Glomerular endothelial cell (primary cell): ENCODE results near the gene TMEM18. TPM values are rescaled to one million over a fixed set of nuclear protein-coding genes. Genes with fewer than 3 reads are reported as not detected.
"Not testable (repeated sequence)": the region's sequence is repeated elsewhere in the genome, so short reads cannot be mapped to it uniquely, and the experiment has no call there.

ENCODE experiments used
- DNase-seq: peaks from one replicate; pipeline ENCODE4 v3.0.0-alpha.2; 2011; ENCODE audit warnings: low read depth, low spot score; ENCODE audit errors: extremely low read depth
- total RNA-seq: library from RNA; depleted of rRNA; stranded (reverse); fragments of >200 nt; gene quantifications from 2 replicates; pipeline ENCODE4 v1.2.3, GENCODE V29; 2015

TMEM18 gene
- 9.0 and 13.5 TPM in 2 replicates for total RNA-seq

DNA sequence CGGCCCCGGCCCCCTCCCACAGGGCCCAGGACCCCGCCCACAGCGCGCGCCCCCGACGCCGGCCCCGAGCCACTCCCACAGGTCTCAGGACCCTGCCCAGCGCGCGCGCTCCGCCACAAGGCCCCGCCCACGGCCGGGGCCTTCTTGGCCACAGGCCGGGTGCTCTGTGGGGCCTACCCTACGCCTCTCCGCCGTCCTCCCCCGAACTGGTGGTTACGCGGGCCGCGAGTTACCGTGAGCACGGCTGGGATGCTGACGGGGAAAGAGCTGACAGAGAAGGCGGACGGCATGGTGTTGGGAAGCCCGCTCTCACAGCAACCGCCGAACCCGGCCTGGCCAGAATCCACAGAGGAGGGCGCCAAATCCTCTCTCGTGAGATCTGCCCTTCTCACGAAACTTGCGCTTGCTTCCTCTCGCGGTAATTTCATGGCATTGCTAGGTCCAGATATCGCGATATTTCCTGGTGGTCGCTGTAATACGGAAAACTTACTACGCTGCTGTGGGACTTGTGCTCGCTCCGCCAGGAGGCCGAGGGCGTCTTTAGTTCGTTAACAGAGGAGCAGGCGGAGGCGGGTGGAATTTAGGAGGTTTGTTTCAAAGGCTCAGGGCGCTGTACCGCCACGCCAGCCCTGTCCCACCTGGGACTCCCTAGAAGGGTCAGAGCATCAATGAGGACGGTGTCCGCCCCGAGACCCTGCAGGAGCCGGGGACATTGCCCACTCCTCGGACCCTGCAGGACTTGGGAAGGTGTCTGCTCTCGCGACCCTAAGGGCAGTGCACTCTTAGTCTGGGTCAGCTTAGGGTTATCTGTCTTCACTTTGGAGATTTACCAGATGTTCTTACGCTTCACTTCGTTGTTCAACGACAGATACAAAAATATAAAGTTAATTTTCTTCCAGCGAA is at the start of gene TMEM18:
TMEM18 (minus strand) TSS at position 351 of the 903 bp plus-strand sequence; CDS start at position 290, 61 bp downstream.
- DNase-seq = peak; percentile 97

- DNase-seq = no peak
These were observed 49.0 kb upstream of the TMEM18 start for GRCh38 chr2:726169-726568.

- no peak for DNase-seq
These were observed 48.3 kb upstream of the TMEM18 start for GRCh38 chr2:725468-725867.

DNA sequence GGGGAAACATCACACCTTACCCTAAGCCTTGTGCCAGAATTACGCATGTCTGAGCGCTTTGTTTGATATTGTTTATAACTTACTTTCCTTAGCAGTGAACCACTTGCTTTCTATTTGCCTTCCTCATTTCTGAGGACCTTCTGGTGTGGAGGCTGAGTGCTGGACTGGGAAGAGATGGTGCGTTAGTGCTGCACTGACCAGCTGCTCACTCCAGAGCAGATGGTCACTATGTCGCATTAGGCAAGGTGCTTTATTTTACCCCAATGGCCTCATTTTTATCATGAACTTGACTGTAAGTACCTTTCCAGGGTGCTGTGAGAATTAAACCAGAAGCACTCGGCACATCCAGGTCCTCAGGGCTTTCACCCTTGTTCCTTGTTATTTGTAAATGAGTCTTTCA is 46.6 kb upstream of the TMEM18 start:
- DNase-seq = no peak

GRCh38 chr2:720842-721241 is 43.6 kb upstream of the TMEM18 start:
- no peak for DNase-seq

- no peak for DNase-seq
These were observed 42.5 kb upstream of the TMEM18 start for GRCh38 chr2:719734-720133.

DNA sequence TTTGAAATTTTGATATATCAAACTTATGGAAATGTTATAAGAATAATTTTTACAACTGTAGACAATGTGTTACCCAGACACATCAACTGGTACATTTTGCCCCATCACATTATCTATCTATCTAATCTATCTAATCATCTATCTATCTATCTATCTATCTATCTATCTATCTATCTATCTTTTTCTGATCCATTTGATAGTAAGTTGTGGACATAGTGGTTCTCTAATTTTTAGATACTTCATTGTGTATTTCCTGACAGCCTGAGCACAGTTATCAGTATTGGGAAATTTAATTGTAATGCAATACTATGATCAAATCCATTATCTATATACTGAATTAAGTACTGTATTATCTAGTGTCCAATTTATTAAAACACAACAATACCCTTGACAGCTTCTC is 42.0 kb upstream of the TMEM18 start:
- DNase-seq = no peak

GRCh38 chr2:717661-718060 is 40.5 kb upstream of the TMEM18 start:
- no peak for DNase-seq

DNA sequence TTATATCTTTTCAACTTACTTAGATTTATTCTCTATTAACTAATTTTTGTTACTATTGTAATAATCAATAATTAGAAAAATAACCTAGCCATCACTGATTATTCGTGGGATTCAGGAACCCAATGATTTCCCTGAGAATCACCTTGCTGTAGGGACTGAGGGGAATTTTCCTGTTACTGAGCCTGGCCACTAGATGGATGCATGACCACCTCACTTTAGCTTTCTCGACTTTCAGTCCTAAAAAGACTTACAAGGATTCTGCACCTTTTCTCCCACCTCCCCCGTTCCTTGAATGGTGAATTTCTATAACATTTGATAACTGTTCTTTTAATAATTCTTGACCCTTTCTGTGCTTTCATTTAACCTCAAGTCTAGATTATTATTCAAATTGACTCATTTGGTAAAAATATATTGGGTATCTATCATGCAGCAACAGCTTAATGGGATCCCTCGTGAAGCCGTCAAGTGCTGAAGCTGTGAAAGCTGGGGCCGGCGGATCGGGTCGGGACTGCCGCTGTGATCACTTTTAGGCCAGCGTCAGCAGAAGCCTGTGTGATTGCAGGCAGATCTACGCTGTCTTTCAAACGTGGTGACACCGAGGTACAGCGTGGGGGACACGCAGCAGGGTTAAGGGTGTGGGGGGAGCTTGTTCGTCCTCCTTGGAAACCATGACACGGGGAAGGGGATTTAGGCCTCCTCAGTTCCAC is 38.8 kb upstream of the TMEM18 start:
- DNase-seq = no peak

- DNase-seq = no peak
These were observed 37.8 kb upstream of the TMEM18 start for GRCh38 chr2:715038-715437.

DNA sequence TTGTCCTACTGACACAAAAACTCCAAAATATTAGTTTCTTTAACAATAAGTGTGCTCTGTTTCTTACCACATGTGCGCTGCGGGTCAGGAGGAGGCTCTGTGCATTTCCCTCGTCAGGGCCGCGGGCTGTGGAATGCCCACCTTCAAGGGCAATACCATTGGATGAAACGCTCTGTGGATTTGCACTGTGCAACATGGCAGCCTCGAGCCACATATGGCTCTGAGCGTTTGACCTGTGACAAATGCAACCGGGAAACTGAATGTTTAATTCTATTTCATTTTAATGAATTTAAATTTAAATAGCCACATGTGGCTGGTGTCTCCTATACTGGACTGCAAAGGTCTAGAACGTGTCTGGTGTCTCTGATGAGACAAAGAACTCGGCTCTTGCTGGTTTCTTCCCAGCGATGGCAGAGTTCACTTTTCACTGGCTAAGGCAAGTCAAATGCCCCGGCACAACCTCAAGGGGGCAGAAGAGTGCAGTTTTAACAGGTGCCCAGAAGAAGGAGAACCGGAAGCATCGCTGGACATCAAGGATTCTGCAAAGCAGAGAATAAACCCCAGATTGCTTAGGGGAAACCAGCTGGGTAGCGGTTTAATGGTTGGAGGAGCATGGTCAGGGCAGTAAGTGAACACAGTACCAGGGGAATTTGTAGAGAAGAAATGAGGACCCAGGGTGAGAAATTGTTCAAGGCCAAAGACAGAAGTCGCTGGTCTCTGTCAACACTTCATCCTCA is 37.0 kb upstream of the TMEM18 start:
- DNase-seq = no peak

DNA sequence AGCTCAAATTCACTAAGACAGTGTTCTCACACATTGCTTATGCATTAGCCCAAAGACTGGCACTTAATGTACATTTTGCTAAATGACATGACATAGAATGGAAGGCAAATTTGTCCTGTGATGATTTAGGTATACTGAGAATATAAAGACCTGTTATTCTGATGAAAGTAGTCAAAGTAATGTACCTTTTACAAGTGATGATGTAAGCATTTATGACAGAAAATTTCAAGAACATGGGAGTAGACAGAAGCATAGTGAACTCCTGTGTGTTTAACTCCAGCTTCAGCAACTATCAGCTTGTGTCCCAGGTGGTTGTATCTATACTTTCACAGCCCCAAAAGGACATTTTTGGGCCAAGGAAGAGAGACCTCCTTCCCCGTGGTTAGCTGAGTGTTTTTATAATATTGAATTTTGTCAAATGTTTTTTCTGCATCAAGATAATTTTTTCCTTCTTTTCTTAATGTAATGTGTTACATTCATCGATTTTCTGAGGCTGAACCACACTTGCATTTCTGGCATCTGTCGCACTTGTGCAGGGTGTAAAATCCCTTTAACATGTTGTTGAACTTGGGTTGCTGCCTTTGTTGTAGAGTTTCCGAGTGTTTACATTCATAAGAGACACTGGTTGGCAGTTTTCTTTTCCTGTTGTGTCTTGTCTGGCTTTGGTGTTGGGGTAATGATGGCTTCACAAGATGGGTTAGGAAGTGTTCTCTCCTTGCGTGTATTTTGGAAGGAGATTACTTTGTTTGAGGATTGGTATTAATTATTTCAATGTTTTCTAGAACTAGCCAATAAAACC is 33.9 kb upstream of the TMEM18 start:
- DNase-seq = no peak

DNA sequence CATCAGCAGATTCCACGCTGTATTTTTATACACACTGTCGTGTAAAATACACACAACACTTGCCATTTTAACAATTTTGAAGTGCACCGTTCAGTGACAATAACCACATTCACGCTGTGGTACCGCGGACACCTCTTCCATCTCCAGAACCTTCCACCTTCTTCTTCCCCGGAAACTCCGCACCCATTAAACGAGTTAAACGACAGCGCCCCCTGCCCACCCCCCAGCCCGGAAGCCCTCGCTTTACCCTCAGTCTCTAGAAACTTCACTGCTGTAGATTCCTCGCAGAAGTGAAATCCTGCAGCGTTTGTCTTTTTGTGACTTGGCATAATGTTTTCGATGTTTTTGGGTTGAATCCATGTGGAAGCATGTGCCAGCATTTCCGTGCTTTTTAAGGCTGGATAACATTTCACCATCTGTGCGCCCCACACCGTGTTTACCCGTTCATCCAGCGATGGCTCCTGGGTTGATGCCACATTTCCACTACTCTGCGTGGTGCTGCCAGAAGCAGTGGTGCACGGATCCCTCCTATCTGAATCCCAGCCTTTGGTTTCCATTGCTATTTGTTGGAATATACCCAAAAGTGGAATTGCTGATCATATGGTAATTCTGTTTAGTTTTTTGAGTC is 32.0 kb upstream of the TMEM18 start:
- no peak for DNase-seq

DNA sequence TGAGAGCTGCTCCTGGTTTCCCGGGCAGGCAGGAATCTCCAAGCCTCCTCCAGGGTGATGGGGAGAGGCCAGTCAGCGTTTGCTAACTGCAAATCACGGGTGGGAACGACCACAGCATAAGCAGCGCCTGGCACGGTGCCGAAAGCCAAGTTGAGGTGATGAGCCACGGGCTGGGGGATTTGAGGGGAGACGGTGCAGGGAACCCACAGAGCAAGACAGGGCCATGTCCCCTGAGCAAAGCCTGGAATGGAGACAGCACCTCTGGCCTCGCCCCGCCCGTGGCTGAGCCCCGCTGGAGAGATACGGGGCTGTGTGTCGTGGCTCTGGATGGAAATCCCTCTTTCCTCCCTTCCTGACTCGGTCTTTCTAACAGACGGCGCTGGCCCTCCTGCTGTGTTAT is 31.5 kb upstream of the TMEM18 start:
- DNase-seq = no peak

GRCh38 chr2:705971-706511 is 28.8 kb upstream of the TMEM18 start:
- DNase-seq = no peak

DNA sequence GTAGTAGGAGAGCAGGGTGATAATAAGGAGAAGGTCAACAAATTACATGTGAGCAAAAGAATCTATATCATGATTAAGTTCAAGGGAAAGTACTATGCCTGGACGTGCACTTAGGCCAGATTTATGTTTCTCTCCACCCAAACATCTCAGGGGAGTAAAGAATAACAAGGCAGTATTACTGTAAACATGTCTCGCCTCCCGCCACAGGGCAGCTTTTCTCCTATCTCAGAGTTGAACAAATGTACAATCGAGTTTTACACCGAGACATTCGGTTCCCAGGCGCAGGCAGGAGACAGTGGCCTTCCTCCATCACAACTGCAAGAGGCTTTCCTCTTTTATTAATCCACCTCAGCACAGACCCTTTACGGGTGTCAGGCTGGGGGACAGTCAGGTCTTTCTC is 25.6 kb upstream of the TMEM18 start:
- DNase-seq = not testable (repeated sequence)

DNA sequence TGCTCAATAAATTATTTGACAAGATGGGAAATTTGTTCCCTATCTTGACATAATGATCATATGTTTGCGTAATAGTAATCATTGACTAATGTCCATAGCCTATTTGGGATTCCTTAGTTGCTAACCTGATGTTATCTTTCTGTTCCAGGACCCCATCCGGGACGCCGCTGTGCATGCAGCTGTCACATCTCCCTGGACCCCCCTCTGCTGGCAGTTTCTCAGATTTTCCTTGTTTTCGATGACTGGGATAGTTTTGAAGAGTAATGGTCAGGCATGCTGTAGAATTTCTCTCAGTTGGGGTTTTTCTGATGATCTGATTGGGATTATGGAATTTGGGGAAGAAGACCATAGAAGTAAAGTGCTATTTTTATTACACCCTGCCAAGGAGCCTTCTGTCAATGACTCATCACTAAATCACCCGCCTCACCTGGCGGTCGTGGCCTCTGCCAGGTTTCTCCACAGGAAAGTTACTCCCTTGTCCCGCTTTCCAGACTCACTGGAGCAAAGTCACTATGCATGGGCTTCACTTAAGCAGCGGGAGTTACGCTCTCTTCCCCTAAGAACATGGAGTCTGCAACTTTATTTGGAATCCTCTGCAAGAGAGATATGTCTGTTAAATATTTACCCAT is 19.9 kb upstream of the TMEM18 start:
- DNase-seq = no peak

GRCh38 chr2:696463-696862 is 19.3 kb upstream of the TMEM18 start:
- DNase-seq = no peak

DNA sequence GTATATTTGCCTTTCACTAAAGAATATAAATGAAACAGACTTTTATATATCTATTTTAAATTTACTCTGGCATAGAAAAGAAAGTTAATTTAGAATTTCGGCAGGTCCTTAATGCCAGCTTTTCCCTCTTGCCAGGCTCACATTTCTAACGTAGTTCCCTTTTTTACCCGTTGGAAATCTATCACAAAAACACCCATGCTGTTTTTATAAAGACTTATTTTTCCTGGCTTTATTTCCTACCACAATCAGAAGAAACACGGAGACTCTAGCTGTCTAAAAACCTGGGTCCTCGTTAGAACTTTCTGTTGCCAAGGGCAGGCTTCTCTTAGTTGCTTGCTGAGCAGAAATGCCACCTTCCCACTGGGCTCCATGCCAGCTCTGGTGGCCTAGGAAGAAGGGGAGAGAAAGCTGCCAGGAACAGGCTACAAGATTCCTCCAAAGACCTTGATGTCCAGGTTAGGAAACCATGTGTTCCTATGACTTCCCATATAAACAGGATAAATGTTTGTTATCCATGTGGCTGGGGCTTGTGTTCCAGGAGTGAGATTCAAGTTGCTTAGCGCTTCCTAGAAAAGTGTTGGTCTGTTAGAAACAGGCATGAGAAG is 17.8 kb upstream of the TMEM18 start:
- DNase-seq = no peak
